H1 (cell line): ENCODE results near the gene RAPH1. TPM values are rescaled to one million over a fixed set of nuclear protein-coding genes. Genes with fewer than 3 reads are reported as not detected.

Experiments
- CTCF ChIA-PET: fragments of 300-600 bp; sonication (Branson Sonifier 250); formaldehyde crosslinking; loops from one replicate; lab custom pipeline; 2021; ENCODE audit not compliant: partially characterized antibody; lab: Charles Lee
- POLR2A ChIA-PET: fragments of 300-600 bp; sonication (Branson Sonifier 250); formaldehyde crosslinking; loops from one replicate; lab custom pipeline; 2021; ENCODE audit warnings: inconsistent platforms; ENCODE audit not compliant: partially characterized antibody; lab: Charles Lee
- DNase-seq, 2 experiments: peaks; one replicate each; pipeline versions ENCODE4 v3.0.0 to v3.0.0-alpha.2; 2010 to 2022; ENCODE audit warnings: low spot score in 2 of 2, low read depth in 1 of 2, mixed read lengths in 1 of 2
- FAIRE-seq: peaks from 2 replicates; lab custom pipeline; 2011; peaks lifted over from hg19 to GRCh38; lab: Jason Lieb, UNC
- H2AFZ ChIP-seq: 2 replicates; pipeline ENCODE4 v1.8.1; 2012; ENCODE audit warnings: low read length, inconsistent platforms
- H2AK5ac ChIP-seq: 2 replicates; pipeline ENCODE4 v1.6.1; 2013; ENCODE audit warnings: low read depth, low read length
- H2BK120ac ChIP-seq: replicated peaks from 2 replicates; pipeline ENCODE3; 2013; ENCODE audit warnings: low read depth, low read length, inconsistent platforms
- H2BK12ac ChIP-seq: 2 replicates; pipeline ENCODE4 v1.6.1; 2013; ENCODE audit warnings: low read depth, low read length
- H2BK15ac ChIP-seq: 2 replicates; pipeline ENCODE4 v1.6.1; 2013; ENCODE audit warnings: low read length
- H2BK20ac ChIP-seq: 2 replicates; pipeline ENCODE4 v1.6.1; 2013; ENCODE audit warnings: low read length
- H2BK5ac ChIP-seq: 2 replicates; pipeline ENCODE4 v1.6.1; 2013; ENCODE audit warnings: low read depth, low read length
- H3K14ac ChIP-seq: 2 replicates; pipeline ENCODE4 v1.6.1; 2013; ENCODE audit warnings: inconsistent platforms; ENCODE audit not compliant: insufficient read length
- H3K18ac ChIP-seq: 2 replicates; pipeline ENCODE4 v1.6.1; 2013; ENCODE audit warnings: low read length; ENCODE audit errors: extremely low read depth
- H3K23ac ChIP-seq: 2 replicates; pipeline ENCODE4 v1.6.1; 2013; ENCODE audit warnings: inconsistent platforms; ENCODE audit not compliant: insufficient read length
- H3K23me2 ChIP-seq: 2 replicates; pipeline ENCODE4 v1.6.1; 2013; ENCODE audit warnings: low read depth, low read length
- H3K27ac ChIP-seq: 2 replicates; pipeline ENCODE4 v1.6.1; 2011; ENCODE audit warnings: low read depth, low read length, inconsistent platforms
- H3K27me3 ChIP-seq, 4 experiments: replicated peaks in 1 of 4; 1 replicate in 1 of 4; 2 replicates in 3 of 4; pipeline versions ENCODE4 v1.6.1 to v1.8.1; 2011 to 2013; ENCODE audit warnings: low read length in 3 of 4, mild to moderate bottlenecking in 3 of 4, inconsistent platforms in 2 of 4, mixed read lengths in 2 of 4, moderate library complexity in 1 of 4; ENCODE audit not compliant: control insufficient read depth in 3 of 4, insufficient read depth in 3 of 4; ENCODE audit errors: extremely low read depth in 1 of 4
- H3K36me3 ChIP-seq, 4 experiments: 2 replicates each; pipeline versions ENCODE4 v1.6.1 to v1.8.1; 2011 to 2013; ENCODE audit warnings: mild to moderate bottlenecking in 4 of 4, low read length in 3 of 4, moderate library complexity in 2 of 4, control low read depth in 1 of 4, inconsistent platforms in 1 of 4; ENCODE audit not compliant: insufficient read depth in 4 of 4, control insufficient read depth in 2 of 4
- H3K4ac ChIP-seq: replicated peaks from 2 replicates; pipeline ENCODE3; 2013; ENCODE audit warnings: low read length, low read depth, mixed read lengths, inconsistent platforms; ENCODE audit not compliant: insufficient read length
- H3K4me1 ChIP-seq, 4 experiments: replicated peaks in 1 of 4; 1 replicate in 1 of 4; 2 replicates in 3 of 4; pipeline versions ENCODE4 v1.6.1 to v1.8.1; 2011 to 2013; ENCODE audit warnings: low read length in 3 of 4, inconsistent platforms in 2 of 4, mixed read lengths in 1 of 4; ENCODE audit not compliant: insufficient read depth in 4 of 4, control insufficient read depth in 3 of 4
- H3K4me2 ChIP-seq, 2 experiments: 2 replicates each; pipeline versions ENCODE4 v1.6.1 to v1.8.1; 2011 to 2013; ENCODE audit warnings: low read depth in 2 of 2, low read length in 2 of 2, control low read depth in 1 of 2, inconsistent platforms in 1 of 2, mild to moderate bottlenecking in 1 of 2; ENCODE audit not compliant: insufficient read depth in 1 of 2
- H3K4me3 ChIP-seq, 4 experiments: fragments of 200-600, 300-600 bp in 1 of 4; sonication (generic), shearing (Covaris generic), sonication (Bioruptor Twin) in 1 of 4; 2 replicates each; pipeline versions ENCODE4 v1.5.1 to v1.8.1; 2011 to 2016; ENCODE audit warnings: low read length in 4 of 4, low read depth in 3 of 4, control low read depth in 2 of 4, inconsistent platforms in 2 of 4, mild to moderate bottlenecking in 2 of 4, mixed read lengths in 1 of 4, moderate library complexity in 1 of 4; ENCODE audit not compliant: insufficient read depth in 2 of 4; ENCODE audit errors: extremely low read depth in 1 of 4
- H3K56ac ChIP-seq: replicated peaks from 2 replicates; pipeline ENCODE3; 2013; ENCODE audit warnings: low read depth, mild to moderate bottlenecking, mixed read lengths, low read length, inconsistent platforms; ENCODE audit not compliant: insufficient read length
- H3K79me1 ChIP-seq: 2 replicates; pipeline ENCODE4 v1.6.1; 2013; ENCODE audit warnings: low read depth, low read length, control low read depth
- H3K79me2 ChIP-seq, 2 experiments: 2 replicates each; pipeline versions ENCODE4 v1.6.1 to v1.8.1; 2012 to 2013; ENCODE audit warnings: low read length in 2 of 2, mild to moderate bottlenecking in 2 of 2, inconsistent platforms in 1 of 2; ENCODE audit not compliant: insufficient read depth in 2 of 2, control insufficient read depth in 1 of 2
- H3K9ac ChIP-seq, 4 experiments: replicated peaks in 1 of 4; 1 replicate in 1 of 4; 2 replicates in 3 of 4; pipeline versions ENCODE4 v1.6.1 to v1.8.1; 2011 to 2013; ENCODE audit warnings: low read depth in 3 of 4, low read length in 3 of 4, control low read depth in 2 of 4, mild to moderate bottlenecking in 2 of 4, moderate library complexity in 2 of 4, inconsistent platforms in 1 of 4; ENCODE audit errors: extremely low read depth in 1 of 4
- H3K9me3 ChIP-seq, 2 experiments: 2 replicates each; pipeline versions ENCODE4 v1.6.1 to v1.8.1; 2012 to 2013; ENCODE audit warnings: mild to moderate bottlenecking in 2 of 2, moderate library complexity in 2 of 2, control low read depth in 1 of 2, inconsistent platforms in 1 of 2, low read depth in 1 of 2, low read length in 1 of 2, mixed read lengths in 1 of 2; ENCODE audit not compliant: insufficient read depth in 2 of 2
- H4K20me1 ChIP-seq, 2 experiments: replicated peaks in 1 of 2; 2 replicates each; pipeline versions ENCODE3 to v1.8.1; 2011 to 2013; ENCODE audit warnings: inconsistent platforms in 2 of 2, low read length in 2 of 2, mild to moderate bottlenecking in 1 of 2; ENCODE audit not compliant: insufficient read depth in 2 of 2, control insufficient read depth in 1 of 2
- H4K5ac ChIP-seq: 2 replicates; pipeline ENCODE4 v1.6.1; 2013; ENCODE audit warnings: low read length, low read depth, mixed read lengths, inconsistent platforms; ENCODE audit not compliant: insufficient read length
- H4K8ac ChIP-seq: 2 replicates; pipeline ENCODE4 v1.8.0; 2013; ENCODE audit warnings: mild to moderate bottlenecking, moderate library complexity, low read length, inconsistent platforms; ENCODE audit not compliant: insufficient read depth; ENCODE audit errors: extremely low read depth
- H4K91ac ChIP-seq: replicated peaks from 2 replicates; pipeline ENCODE3; 2013; ENCODE audit warnings: low read length, mixed read lengths, inconsistent platforms; ENCODE audit not compliant: insufficient read length
- CBX5 ChIP-seq: fragments of 300-800, 300-1000 bp; sonication (generic); IDR thresholded peaks from 2 replicates; pipeline ENCODE4 v1.7.1; 2016; ENCODE audit warnings: antibody characterized with exemption, low read length, low read depth
- CREB1 ChIP-seq: IDR thresholded peaks from 2 replicates; pipeline ENCODE4 v1.6.1; 2012; ENCODE audit warnings: inconsistent platforms
- FOSL1 ChIP-seq: IDR thresholded peaks from 2 replicates; pipeline ENCODE4 v1.6.1; 2011; ENCODE audit warnings: mild to moderate bottlenecking, low read depth, low read length, moderate library complexity; ENCODE audit not compliant: insufficient read depth
- JUND ChIP-seq: IDR thresholded peaks from 2 replicates; pipeline ENCODE4 v1.6.1; 2011; ENCODE audit warnings: mild to moderate bottlenecking, improper control_type of control experiment, low read length
- KDM1A ChIP-seq: fragments of 200-600, 300-600 bp; sonication (generic); IDR thresholded peaks from 2 replicates; pipeline ENCODE4 v1.7.1; 2016; ENCODE audit warnings: mild to moderate bottlenecking, low read length, borderline replicate concordance
- KDM5A ChIP-seq: fragments of 200-600 bp; IDR thresholded peaks from 2 replicates; pipeline ENCODE4 v1.7.1; 2012; ENCODE audit warnings: mild to moderate bottlenecking, low read length, inconsistent platforms, mixed read lengths
- MAX ChIP-seq: IDR thresholded peaks from 2 replicates; pipeline ENCODE4 v1.6.1; 2012; ENCODE audit warnings: inconsistent platforms
- NANOG ChIP-seq: IDR thresholded peaks from 2 replicates; pipeline ENCODE4 v1.6.1; 2011; ENCODE audit warnings: low read length, low read depth, mild to moderate bottlenecking, inconsistent platforms; ENCODE audit not compliant: insufficient read depth, poor library complexity, severe bottlenecking
- PHF8 ChIP-seq: fragments of 200-600 bp; sonication (generic); conservative IDR thresholded peaks from 2 replicates; pipeline ENCODE4 v1.7.1; 2012; ENCODE audit warnings: low read depth, mild to moderate bottlenecking, inconsistent platforms, low read length, moderate library complexity
- POLR2AphosphoS5 ChIP-seq: IDR thresholded peaks from 2 replicates; pipeline ENCODE4 v1.6.1; 2011; ENCODE audit warnings: low read depth, low read length
- SP2 ChIP-seq: IDR thresholded peaks from 2 replicates; pipeline ENCODE4 v1.6.1; 2012; ENCODE audit warnings: mild to moderate bottlenecking, low read length, inconsistent platforms
- TAF1 ChIP-seq: IDR thresholded peaks from 2 replicates; pipeline ENCODE4 v1.6.1; 2011; ENCODE audit warnings: mild to moderate bottlenecking, low read depth, low read length
- USF2 ChIP-seq: IDR thresholded peaks from 2 replicates; pipeline ENCODE4 v1.6.1; 2011; ENCODE audit warnings: low read length, improper control_type of control experiment
- YY1 ChIP-seq: IDR thresholded peaks from 2 replicates; pipeline ENCODE4 v1.6.1; 2011; ENCODE audit warnings: low read depth, mild to moderate bottlenecking, low read length
- WGBS, 2 experiments: shearing (Covaris generic) in 1 of 2; methylation state at CpG; one replicate each; pipeline versions ENCODE4 v1.1.6 to v1.1.7; 2013 to 2015; ENCODE audit warnings: low lambda C conversion rate in 2 of 2, mixed read lengths in 2 of 2, inconsistent platforms in 1 of 2, low coverage in 1 of 2, missing lambda C conversion rate in 1 of 2; ENCODE audit not compliant: insufficient replicate concordance in 2 of 2, insufficient coverage in 1 of 2, insufficient read length in 1 of 2; ENCODE audit errors: extremely low coverage in 1 of 2, missing lambda C conversion rate in 1 of 2; 5-methylcytosine and 5-hydroxymethylcytosine counted together
- polyA plus RNA-seq, 7 experiments: library from polyadenylated mRNA; depleted of rRNA in 3 of 7; stranded (reverse) in 5 of 7; unstranded in 2 of 7; fragments of >200 nt in 5 of 7; fragments of 200-250 nt in 2 of 7; gene quantifications; 1 replicate in 5 of 7; 2 replicates in 1 of 7; 4 replicates in 1 of 7; pipeline versions ENCODE4 v1.2.1 to v1.2.3, GENCODE V29; 2011 to 2013; ENCODE audit warnings: missing spikeins in 2 of 7, mixed read lengths in 2 of 7
- total RNA-seq: library from RNA; stranded (reverse); fragmentation: NEBNext Ultra II Directional; extraction: Animal tissue kit (Norgen Biotek cat#: 25700); gene quantifications from 2 replicates; pipeline ENCODE4 v1.2.1, GENCODE V29; 2021

Gene RAPH1
- total and polyA plus RNA-seq, 2 of the 8 experiments (the other 6 are each of a cell fraction or from before 2014, with no cell fraction given), result 3.8 to 27.4 TPM

- H3K18ac ChIP-seq, result no peak overlapping the region
- no peak overlapping the region for H2AFZ ChIP-seq
- H4K5ac ChIP-seq, result no peak overlapping the region
- no peaks in the 10 kb centered on the region for H3K9me3 ChIP-seq
- no peak overlapping the region for H3K14ac ChIP-seq
- no peaks in the 10 kb centered on the region for H3K23me2 ChIP-seq
- ChIA-PET POLR2A (no interaction called here), CTCF (interaction anchor here (1.3 kb wide), 1 partner anchor 69 kb away, joined by 3 read pairs; no protein-coding TSS in a partner anchor)
- H2BK15ac ChIP-seq, result no peak overlapping the region
- H3K4ac ChIP-seq, result no peak overlapping the region
- no peak overlapping the region for H3K23ac ChIP-seq
- H3K9ac ChIP-seq, result no peak overlapping the region
- no peak overlapping the region; the same call in 1 of the 2 replicates for H2AK5ac ChIP-seq
- DNase-seq, result no peak
- H3K56ac ChIP-seq, result no peak overlapping the region
- FAIRE-seq, result no peak
- H3K4me3 ChIP-seq, result no peak overlapping the region
- H3K79me1 ChIP-seq, result no peaks in the 10 kb centered on the region
- no peaks in the 10 kb centered on the region for H3K4me1 ChIP-seq
- no peak overlapping the region for H2BK120ac ChIP-seq
- no peak overlapping the region for H4K91ac ChIP-seq
- H3K36me3 ChIP-seq, result no peaks in the 10 kb centered on the region
- no peak overlapping the region for H2BK5ac ChIP-seq
- H2BK12ac ChIP-seq, result no peak overlapping the region
- H3K79me2 ChIP-seq, result no peaks in the 10 kb centered on the region
- no peak overlapping the region for H2BK20ac ChIP-seq
- no peak overlapping the region for H3K27ac ChIP-seq
- H4K20me1 ChIP-seq, result no peaks in the 10 kb centered on the region
- no peak overlapping the region for H4K8ac ChIP-seq
- no peaks in the 10 kb centered on the region for H3K27me3 ChIP-seq
- 90% methylated on average over 4 of the region's 4 CpGs; no CpG with 5 or more reads in 1 of the 2 experiments for WGBS, 2 experiments
- no peak overlapping the region for H3K4me2 ChIP-seq
- TF ChIP-seq TAF1 (no peak), KDM1A (no peak), POLR2AphosphoS5 (no peak), CREB1 (no peak), FOSL1 (no peak), NANOG (no peak), SP2 (no peak), YY1 (no peak), JUND (no peak), PHF8 (no peak), USF2 (no peak), MAX (no peak), KDM5A (no peak), CBX5 (no peak)
Observed at GRCh38 chr2:203544402-203544801, 9.3 kb upstream of the RAPH1 start.
